ENCODE results near the gene SMARCE1.
A peak's percentile ranks its signal among the peaks of the same experiment; 100 is the strongest.

Gene SMARCE1

GRCh38 chr17:40647624-40648383 is at the start of gene SMARCE1:
SMARCE1 (minus strand) TSS chr17:40647818; CDS start chr17:40645802, 2,016 bp downstream.
- peak; percentile 71 for DNase-seq (ENCODE audit: low spot score)

GRCh38 chr17:40697297-40697696 is 49.7 kb upstream of the SMARCE1 start:
- DNase-seq (ENCODE audit: low spot score) = no peak

DNA sequence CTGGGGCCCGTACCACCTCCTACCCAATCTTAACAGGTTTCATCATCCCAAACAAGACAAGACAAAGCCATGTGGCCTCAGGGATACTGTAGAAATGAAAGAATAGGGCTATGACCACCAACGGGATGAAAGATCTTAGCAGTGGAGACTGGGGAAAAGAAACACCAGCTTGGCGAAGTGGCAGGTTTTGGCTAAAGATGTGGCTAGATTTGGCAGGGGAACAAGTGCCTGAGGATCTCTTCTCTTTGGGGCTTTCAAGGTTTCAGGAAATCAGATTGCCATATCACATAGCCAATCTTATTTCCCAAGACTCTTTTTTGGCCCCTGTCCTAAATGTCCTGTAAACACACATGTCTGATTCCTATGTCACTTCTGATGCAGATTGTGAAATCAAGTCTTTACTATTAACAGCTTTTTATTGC is 49.0 kb upstream of the SMARCE1 start:
- DNase-seq (ENCODE audit: low spot score) = no peak

GRCh38 chr17:40695874-40696472 is 48.4 kb upstream of the SMARCE1 start:
- no peak for DNase-seq (ENCODE audit: low spot score)

DNA sequence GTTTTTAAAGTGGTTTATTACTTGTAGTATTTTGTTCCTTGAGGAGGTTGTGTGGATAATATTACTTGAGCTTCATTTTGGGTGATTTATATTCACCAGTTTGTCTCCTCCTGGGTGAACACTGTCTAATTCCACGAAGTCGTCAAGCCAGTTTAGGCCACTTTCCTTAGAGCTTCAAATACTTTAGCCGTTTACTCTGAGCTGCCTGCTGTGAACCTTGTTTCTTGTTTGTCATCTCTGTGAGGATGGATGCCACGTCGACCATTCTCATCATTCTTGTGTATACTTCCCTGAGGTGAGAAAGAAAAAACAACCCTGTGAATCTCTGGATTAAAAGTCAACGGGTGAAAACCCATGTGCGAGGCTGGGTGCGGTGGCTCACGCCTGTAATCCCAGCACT is 47.0 kb upstream of the SMARCE1 start:
- no peak for DNase-seq (ENCODE audit: low spot score)

DNA sequence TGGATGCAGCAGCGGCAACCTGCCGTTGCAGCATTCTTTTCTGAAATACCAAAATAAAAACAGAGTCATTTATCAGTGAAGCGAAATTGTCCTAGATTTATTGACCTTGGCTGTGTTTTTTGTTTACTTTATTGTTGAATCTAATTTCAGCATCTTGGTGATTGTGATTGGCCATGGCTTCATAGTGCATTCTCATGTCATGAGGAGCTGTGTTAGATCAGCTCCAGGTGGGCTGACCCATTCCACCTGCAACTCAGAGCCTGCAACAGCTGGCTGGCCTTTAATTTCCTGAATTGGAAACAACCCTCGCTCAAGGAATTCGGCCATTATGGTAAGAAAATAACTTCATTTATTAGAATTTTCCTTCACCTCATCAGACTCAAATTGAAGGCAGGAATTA is 39.5 kb upstream of the SMARCE1 start:
- DNase-seq (ENCODE audit: low spot score) = no peak

DNA sequence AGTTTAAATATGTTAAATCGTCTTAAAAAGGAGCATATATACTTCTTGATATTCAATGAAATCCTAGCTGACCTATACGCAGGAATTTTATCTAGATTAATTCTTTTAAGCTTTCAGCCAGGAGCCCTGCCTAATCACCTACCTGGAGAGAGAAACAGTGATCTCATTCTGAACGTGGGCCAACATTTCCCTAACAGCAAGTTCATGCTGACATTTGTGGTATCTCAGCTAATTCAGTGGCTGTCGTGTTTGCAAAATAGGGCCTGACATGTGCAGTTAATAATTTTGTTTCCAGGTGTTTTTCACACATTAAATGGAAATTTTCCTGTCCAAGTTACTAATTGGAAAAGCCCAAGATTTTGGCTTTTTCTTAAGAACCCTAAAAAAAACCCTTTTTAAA is 38.6 kb upstream of the SMARCE1 start:
- no peak for DNase-seq (ENCODE audit: low spot score)

GRCh38 chr17:40680998-40681397 is 33.4 kb upstream of the SMARCE1 start:
- no peak for DNase-seq (ENCODE audit: low spot score)

GRCh38 chr17:40679523-40679907 is 31.9 kb upstream of the SMARCE1 start:
- no peak for DNase-seq (ENCODE audit: low spot score)

DNA sequence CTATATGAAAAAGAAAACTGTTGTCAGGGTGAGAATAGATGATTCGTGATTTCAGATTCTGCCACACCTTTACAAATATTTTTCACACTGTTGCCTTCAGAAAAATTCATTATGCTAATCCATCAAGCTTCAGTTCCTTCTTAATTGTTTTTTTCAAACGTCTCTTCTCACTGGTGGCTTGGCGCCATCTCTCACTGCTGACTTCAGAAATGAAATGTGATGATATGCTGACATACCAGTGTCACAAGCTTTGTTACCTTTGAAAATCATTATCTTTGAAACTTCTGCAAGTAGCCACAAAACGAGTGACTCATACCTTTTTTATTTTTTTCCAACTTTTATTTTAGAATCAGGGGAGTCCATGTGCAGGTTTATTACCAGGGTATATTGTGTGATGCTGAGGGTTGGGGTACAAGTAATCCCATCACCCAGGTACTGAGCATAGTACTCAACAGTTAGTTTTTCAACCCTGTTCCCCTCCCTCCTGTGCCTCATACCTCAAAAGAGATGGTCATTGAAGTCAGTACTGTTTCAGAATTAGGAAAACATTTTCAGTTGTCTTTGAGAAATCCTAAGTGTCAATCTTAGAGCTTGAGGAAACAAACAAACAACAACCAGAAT is 31.4 kb upstream of the SMARCE1 start:
- DNase-seq (ENCODE audit: low spot score) = no peak

- DNase-seq (ENCODE audit: low spot score) = no peak
Measured at GRCh38 chr17:40675905-40676304, 28.3 kb upstream of the SMARCE1 start.

GRCh38 chr17:40672654-40673053 is 25.0 kb upstream of the SMARCE1 start:
- DNase-seq (ENCODE audit: low spot score) = no peak

DNA sequence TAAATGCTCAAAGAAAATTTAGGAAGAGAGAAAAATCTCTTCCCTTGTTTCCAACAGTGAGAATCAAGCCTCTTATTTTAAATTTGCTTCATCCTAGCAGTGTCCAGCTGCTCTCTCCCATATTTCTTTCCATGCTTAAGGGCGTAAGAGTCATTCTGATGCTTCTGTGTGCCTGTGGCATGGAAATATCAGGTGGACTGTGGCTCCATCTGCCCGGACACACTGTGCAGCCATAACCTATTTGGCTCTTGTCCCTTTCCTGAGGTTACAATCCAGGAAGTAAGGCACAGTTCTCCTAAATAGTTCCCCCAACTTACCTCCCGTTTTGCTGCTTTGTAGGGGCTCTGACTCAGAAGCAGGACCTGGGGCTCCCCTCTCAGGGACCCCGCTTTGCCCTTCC is 23.7 kb upstream of the SMARCE1 start:
- DNase-seq (ENCODE audit: low spot score) = no peak

- no peak for DNase-seq (ENCODE audit: low spot score)
Measured at GRCh38 chr17:40666331-40666730, 18.7 kb upstream of the SMARCE1 start.

DNA sequence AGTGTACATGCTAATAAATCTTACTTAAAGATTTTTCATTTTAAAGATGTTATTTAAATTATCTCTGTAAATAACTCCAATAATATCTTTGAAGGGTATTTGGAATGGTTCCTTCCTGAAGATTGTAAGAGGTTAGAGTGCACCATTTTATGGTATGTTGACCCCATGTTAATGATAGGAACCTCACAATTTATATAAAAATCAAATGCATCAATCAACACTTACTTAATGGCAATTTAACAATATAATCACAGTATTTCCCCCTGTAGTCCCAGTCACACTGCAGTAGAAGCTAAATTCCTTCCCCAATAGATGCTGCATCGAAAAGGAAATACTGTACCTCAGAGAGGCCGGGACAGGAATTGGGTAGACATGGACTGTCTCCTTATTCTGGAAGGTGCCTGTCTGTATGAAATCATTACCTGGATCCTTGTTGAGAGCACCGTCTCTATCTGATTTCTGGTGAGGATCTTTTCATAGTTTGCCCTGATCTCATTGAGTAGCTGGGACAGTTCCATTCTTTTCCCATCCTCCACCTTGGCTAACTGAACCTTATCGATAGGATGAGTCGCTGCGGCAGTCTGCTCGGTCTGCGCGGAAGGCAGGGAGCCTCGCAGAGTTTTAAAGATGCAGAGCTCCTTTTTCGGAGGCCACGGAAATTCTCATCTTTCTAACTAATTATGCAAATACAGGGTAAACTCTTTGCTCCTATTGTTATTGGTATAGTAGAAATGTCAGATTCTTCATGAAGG is 17.1 kb upstream of the SMARCE1 start, which contains the start of gene KRT222:
Gene KRT222, minus strand, starts transcription at position 596 of the 752 bp plus-strand sequence. Its CDS starts 78 bp downstream, at position 518.
- DNase-seq (ENCODE audit: low spot score) = no peak

- no peak for DNase-seq (ENCODE audit: low spot score)
Measured at GRCh38 chr17:40663252-40663651, 15.6 kb upstream of the SMARCE1 start.

DNA sequence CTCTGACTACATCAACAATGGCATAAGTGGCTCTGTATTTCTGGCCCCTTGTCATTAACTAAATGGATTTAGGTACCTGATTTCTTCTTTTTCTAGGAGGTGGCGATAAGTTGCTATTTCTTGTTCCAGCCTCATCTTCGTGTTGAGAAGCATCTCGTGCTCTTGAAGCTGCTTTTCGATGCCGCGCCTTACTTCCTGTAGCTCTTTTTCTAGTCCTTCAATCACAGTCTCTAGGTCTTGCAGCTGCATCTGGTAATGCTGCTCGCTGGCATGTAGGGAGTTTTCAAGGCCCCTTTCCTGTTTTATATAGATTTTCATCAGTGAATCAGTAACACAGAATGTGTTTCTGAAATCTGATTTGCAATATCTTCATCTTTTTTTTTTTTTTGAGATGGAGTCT is 12.3 kb upstream of the SMARCE1 start:
- DNase-seq (ENCODE audit: low spot score) = no peak

DNA sequence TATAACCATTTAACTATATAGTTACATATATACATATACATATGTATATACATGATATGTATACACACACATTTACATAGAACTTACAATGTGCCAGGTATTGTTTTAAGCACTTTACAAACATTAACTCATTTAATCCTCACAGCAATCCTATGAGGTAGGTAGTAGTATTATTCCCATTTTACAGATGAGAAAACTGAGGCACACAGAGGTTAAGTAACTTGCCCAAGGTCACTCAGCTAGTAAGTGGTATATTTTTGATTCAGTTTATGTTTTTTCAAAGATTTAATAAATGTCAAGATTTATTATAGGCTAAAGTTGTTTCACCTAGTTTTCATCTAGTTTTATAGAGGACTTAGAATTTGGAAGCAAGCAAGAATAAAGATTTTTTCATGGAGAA is 10.8 kb upstream of the SMARCE1 start:
- no peak for DNase-seq (ENCODE audit: low spot score)

DNA sequence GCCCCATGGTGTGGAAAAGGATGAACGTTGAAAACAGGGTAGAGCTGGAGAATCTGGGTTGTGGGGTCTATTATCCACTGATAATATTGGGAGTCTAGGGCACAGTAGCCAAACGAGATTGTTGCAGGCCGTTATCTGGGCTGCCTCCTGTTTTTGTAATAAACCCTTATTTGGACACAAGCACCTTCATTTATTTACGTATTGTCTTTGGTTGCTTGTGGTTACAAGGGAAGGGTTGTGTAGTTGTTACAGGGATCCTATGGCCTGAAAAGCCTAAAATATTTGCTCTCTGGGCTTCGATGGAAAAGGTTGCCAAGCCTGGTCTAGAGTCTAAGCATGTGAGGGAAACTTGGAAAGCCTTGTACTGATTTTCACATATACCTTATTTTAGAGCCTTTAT is 4.3 kb upstream of the SMARCE1 start:
- no peak for DNase-seq (ENCODE audit: low spot score)

DNA sequence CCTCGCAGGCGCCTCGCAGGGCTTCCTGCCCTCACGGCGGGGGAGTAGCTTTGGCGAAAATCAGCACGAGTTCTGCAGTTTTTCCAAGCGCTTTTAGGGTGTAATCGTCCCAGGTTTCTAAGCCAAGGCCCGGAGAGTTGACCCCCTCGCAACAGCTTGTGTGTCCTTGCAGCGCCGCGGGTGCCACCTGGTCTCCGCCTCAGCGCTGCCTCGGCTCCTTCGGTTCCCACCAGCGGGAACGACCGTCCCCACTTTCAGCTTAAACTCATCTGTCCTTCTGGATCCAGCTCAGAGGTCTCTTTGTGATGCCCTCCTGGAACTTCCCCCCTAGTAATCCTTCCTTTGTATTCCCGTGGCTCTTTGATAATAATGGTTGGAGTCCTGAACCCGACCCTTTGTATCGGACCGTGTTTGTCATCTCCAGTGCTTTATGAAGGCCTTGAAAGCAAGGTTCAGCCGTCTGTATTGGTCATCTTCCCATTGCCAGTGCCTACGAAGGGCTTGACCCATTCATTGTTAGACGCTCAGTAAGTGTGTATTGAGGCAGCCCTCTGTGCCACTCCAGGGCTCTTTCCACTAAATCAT is 858 bp upstream of the SMARCE1 start:
- no peak for DNase-seq (ENCODE audit: low spot score)

- DNase-seq (ENCODE audit: low spot score) = peak; percentile 49
Measured at GRCh38 chr17:40646791-40647623, 611 bp downstream of the SMARCE1 start.

Data from AG08395 (cell line).